ENCODE data around the gene ERBB4. TPM values are rescaled to one million over a fixed set of nuclear protein-coding genes. Genes with fewer than 3 reads are reported as not detected.

The ERBB4 gene
- total RNA-seq, 1 experiment from 2014 or later = 0.04 TPM

GRCh38 chr2:211986313-211986712 lies 552.3 kb downstream of the ERBB4 start:
- no peaks in the 10 kb centered on the region for H3K9me3 ChIP-seq (ENCODE audit: control insufficient read depth, low read depth, low read length)
- H3K23ac ChIP-seq (ENCODE audit: insufficient read length, low read depth, low read length) = no peak overlapping the region
- no peak overlapping the region for H2AFZ ChIP-seq (ENCODE audit: low read length)
- no peak overlapping the region for H3K18ac ChIP-seq (ENCODE audit: insufficient read length, low read depth, low read length)
- H3K9ac ChIP-seq (ENCODE audit: extremely low read depth, insufficient read length, low read length) = no peak overlapping the region
- H3K4me1 ChIP-seq (ENCODE audit: insufficient read depth, low read length) = no peaks in the 10 kb centered on the region
- no peaks in the 10 kb centered on the region for H3K23me2 ChIP-seq (ENCODE audit: insufficient read length, low read depth, low read length, poor library complexity, severe bottlenecking)
- H3K9me3 Mint-ChIP-seq = no peaks in the 10 kb centered on the region
- H3K79me1 ChIP-seq (ENCODE audit: insufficient read depth, low read depth, low read length, poor library complexity, severe bottlenecking) = no peaks in the 10 kb centered on the region
- TF ChIP-seq CTCF (conservative IDR thresholded peaks at IDR 0.05) = no peak
- H3T11ph ChIP-seq (ENCODE audit: low read length) = no peak overlapping the region
- no peak overlapping the region for H2BK12ac ChIP-seq (ENCODE audit: insufficient read length, low read depth, low read length)
- no peaks in the 10 kb centered on the region for H3K79me2 ChIP-seq (ENCODE audit: insufficient read depth, low read length)
- no peak overlapping the region for H3K4ac ChIP-seq (ENCODE audit: low read depth, low read length)
- no peak overlapping the region for H3K27ac ChIP-seq (ENCODE audit: insufficient read length, low read depth, low read length)
- H3K14ac ChIP-seq (ENCODE audit: insufficient read depth, low read length) = no peak overlapping the region
- H2BK120ac ChIP-seq (ENCODE audit: low read depth, low read length, poor library complexity, severe bottlenecking) = no peak overlapping the region
- no peak overlapping the region for H4K8ac ChIP-seq (replicated peaks; ENCODE audit: insufficient read length, low read depth, low read length)
- no peak overlapping the region for H3K56ac ChIP-seq (ENCODE audit: insufficient read length, low read depth, low read length)
- no peak overlapping the region for H2AK5ac ChIP-seq (ENCODE audit: insufficient read length, low read length)
- H3K36me3 Mint-ChIP-seq (ENCODE audit: insufficient read depth in 1 of 3, low read depth in 3 of 3) = no peaks in the 10 kb centered on the region
- no peak overlapping the region for H4K91ac ChIP-seq (ENCODE audit: insufficient read length, low read depth, low read length)
- H4K20me1 ChIP-seq (ENCODE audit: control insufficient read depth, insufficient read depth, insufficient read length) = no peaks in the 10 kb centered on the region
- DNase-seq = no peak
- no peak overlapping the region for H2BK5ac ChIP-seq (ENCODE audit: insufficient read length, low read length)
- no peak overlapping the region for H3K4me3 Mint-ChIP-seq
- H3K27ac Mint-ChIP-seq = no peak overlapping the region
- H3K27me3 Mint-ChIP-seq (ENCODE audit: low read depth) = no peaks in the 10 kb centered on the region
- WGBS (ENCODE audit: extremely low coverage, insufficient read length, low lambda C conversion rate) = no CpG with 5 or more reads among the region's 2 CpGs
- H4K5ac ChIP-seq (ENCODE audit: insufficient read length, low read depth, low read length) = no peak overlapping the region
- no peak overlapping the region for H2BK20ac ChIP-seq (ENCODE audit: low read depth, low read length, poor library complexity, severe bottlenecking)
- no peaks in the 10 kb centered on the region for H3K4me1 Mint-ChIP-seq
- no peak overlapping the region for H3K4me2 ChIP-seq (ENCODE audit: insufficient read depth, insufficient read length, low read length)
- no peak overlapping the region for H2BK15ac ChIP-seq (ENCODE audit: low read depth, low read length)
- H3K27me3 ChIP-seq (ENCODE audit: insufficient read depth, low read length) = no peaks in the 10 kb centered on the region

Data from H9 (cell line).